ENCODE results near the gene FMNL2. TPM values are rescaled to one million over a fixed set of nuclear protein-coding genes. Genes with fewer than 3 reads are reported as not detected.
A peak's percentile ranks its signal among the peaks of the same experiment; 100 is the strongest.

FMNL2 gene
- total and polyA plus RNA-seq, 2 experiments from 2014 or later, result 16.5 to 45.4 TPM

DNA sequence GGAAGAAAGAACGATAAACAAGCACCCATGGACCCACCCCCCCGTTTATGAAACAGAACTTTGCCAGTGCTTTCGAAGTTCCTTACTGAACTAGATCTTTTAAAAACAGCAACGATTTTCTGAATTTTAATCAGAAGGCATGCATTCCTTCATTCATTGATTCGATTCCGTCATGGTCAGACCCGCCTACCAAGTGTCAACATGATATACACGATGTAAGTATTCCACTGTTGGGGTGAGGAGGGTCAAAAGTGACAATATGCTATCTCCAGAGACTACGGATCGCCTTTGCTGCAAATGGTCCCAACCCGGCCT is 316 bp upstream of the FMNL2 start:
- DNase-seq (ENCODE audit: low spot score), result no peak
- no peak for ATAC-seq
- Histone ChIP-seq H3K27ac (ENCODE audit: low read depth) (no peak overlapping the region), H3K4me1 (ENCODE audit: insufficient read depth) (peaks cover 26% of the 10 kb centered on the region), H3K27me3 (ENCODE audit: insufficient read depth) (peaks cover 4% of the 10 kb centered on the region; the same call in 1 of the 2 replicates), H4K20me1 (replicated peaks; ENCODE audit: insufficient read depth) (peaks cover 27% of the 10 kb centered on the region), H3K4me2 (peak overlapping the region; percentile 82), H3F3A (replicated peaks; ENCODE audit: low read depth) (no peaks in the 10 kb centered on the region), H3K9me2 (ENCODE audit: insufficient read depth) (no peaks in the 10 kb centered on the region), H3K79me2 (replicated peaks; ENCODE audit: insufficient read depth) (peaks cover 36% of the 10 kb centered on the region), H3K36me3 (ENCODE audit: insufficient read depth) (no peaks in the 10 kb centered on the region), H3K4me3 (peak overlapping the region; percentile 69), H2AFZ (peak overlapping the region; percentile 92)
- TF ChIP-seq STAT1 (IDR thresholded peaks at IDR 0.05; ENCODE audit: unreplicated experiment), result no peak
- TF ChIP-seq ZNF114 (CRISPR knock-in tag; IDR thresholded peaks at IDR 0.05), result no peak
- TF ChIP-seq EZH2phosphoT487 (IDR thresholded peaks at IDR 0.05; ENCODE audit: unreplicated experiment), result no peak
- TF ChIP-seq, protein P1, sequence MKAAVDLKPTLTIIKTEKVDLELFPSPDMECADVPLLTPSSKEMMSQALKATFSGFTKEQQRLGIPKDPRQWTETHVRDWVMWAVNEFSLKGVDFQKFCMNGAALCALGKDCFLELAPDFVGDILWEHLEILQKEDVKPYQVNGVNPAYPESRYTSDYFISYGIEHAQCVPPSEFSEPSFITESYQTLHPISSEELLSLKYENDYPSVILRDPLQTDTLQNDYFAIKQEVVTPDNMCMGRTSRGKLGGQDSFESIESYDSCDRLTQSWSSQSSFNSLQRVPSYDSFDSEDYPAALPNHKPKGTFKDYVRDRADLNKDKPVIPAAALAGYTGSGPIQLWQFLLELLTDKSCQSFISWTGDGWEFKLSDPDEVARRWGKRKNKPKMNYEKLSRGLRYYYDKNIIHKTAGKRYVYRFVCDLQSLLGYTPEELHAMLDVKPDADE (IDR thresholded peaks at IDR 0.05), result no peak
- TF ChIP-seq EZH2 (IDR thresholded peaks at IDR 0.05; ENCODE audit: low read depth, unreplicated experiment), result no peak
- TF ChIP-seq POLR2AphosphoS5 (IDR thresholded peaks at IDR 0.05; ENCODE audit: low read depth), result no peak
- no peaks in the 10 kb centered on the region for H3K9me3 Mint-ChIP-seq
- H3K27me3 Mint-ChIP-seq (ENCODE audit: insufficient read depth, low read depth, poor library complexity), result peaks cover 9% of the 10 kb centered on the region
- peak overlapping the region; percentile 90 for H3K4me3 Mint-ChIP-seq
- H3K36me3 Mint-ChIP-seq (ENCODE audit: low read depth), result no peaks in the 10 kb centered on the region
- peaks cover 29% of the 10 kb centered on the region for H3K4me1 Mint-ChIP-seq
- no peak overlapping the region for H3K27ac Mint-ChIP-seq

DNA sequence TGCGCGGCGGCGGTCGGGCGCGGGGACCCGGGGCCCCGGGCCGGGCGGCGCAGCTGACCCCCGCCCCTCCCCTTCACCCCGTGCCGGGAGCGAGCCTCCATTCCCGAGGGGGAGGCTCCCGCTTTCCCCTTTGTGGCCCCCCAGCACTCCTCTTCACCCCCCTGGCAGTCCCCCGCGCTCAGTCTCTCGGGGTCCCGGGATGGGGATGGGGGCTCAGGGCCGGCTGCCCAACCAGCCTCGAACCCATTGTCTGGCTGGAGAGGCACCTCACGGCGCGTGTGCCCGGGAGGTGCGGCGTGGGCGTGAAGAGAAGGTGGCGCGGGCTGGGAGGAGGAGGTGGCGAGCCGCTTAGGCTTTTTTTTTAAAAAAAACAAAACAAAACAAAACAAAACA is 748 bp downstream of the FMNL2 start:
- Histone ChIP-seq H3K4me3 (peak overlapping the region; percentile 69), H3F3A (replicated peaks; ENCODE audit: low read depth) (no peaks in the 10 kb centered on the region), H3K36me3 (ENCODE audit: insufficient read depth) (no peaks in the 10 kb centered on the region), H3K9me2 (ENCODE audit: insufficient read depth) (no peaks in the 10 kb centered on the region), H3K79me2 (replicated peaks; ENCODE audit: insufficient read depth) (peaks cover 46% of the 10 kb centered on the region), H2AFZ (peak overlapping the region; percentile 88), H3K4me1 (ENCODE audit: insufficient read depth) (peaks cover 33% of the 10 kb centered on the region), H3K27ac (ENCODE audit: low read depth) (no peak overlapping the region), H3K27me3 (ENCODE audit: insufficient read depth) (peaks cover 4% of the 10 kb centered on the region; the same call in 1 of the 2 replicates), H4K20me1 (replicated peaks; ENCODE audit: insufficient read depth) (peaks cover 37% of the 10 kb centered on the region), H3K4me2 (peak overlapping the region; percentile 82)
- Mint-ChIP-seq H3K27ac (no peak overlapping the region), H3K4me3 (peak overlapping the region; percentile 90), H3K4me1 (peaks cover 32% of the 10 kb centered on the region), H3K27me3 (ENCODE audit: insufficient read depth, low read depth, poor library complexity) (peaks cover 9% of the 10 kb centered on the region), H3K36me3 (ENCODE audit: low read depth) (no peaks in the 10 kb centered on the region), H3K9me3 (no peaks in the 10 kb centered on the region)
- ATAC-seq (peak; percentile 29), DNase-seq (ENCODE audit: low spot score) (no peak)
- TF ChIP-seq ZNF331 (CRISPR knock-in tag; IDR thresholded peaks at IDR 0.05; ENCODE audit: low read depth) (no peak), EZH2phosphoT487 (IDR thresholded peaks at IDR 0.05; ENCODE audit: unreplicated experiment) (no peak), JUNB (IDR thresholded peaks at IDR 0.05; ENCODE audit: unreplicated experiment) (no peak), NANOG (IDR thresholded peaks at IDR 0.05; ENCODE audit: borderline replicate concordance) (no peak), CREB1 (CRISPR knock-in tag; IDR thresholded peaks at IDR 0.05; ENCODE audit: low read depth) (no peak), POLR2AphosphoS5 (IDR thresholded peaks at IDR 0.05; ENCODE audit: low read depth) (no peak), STAT1 (IDR thresholded peaks at IDR 0.05; ENCODE audit: unreplicated experiment) (no peak), EZH2 (IDR thresholded peaks at IDR 0.05; ENCODE audit: low read depth, unreplicated experiment) (no peak), ZNF114 (CRISPR knock-in tag; IDR thresholded peaks at IDR 0.05) (no peak)
- TF ChIP-seq, protein P2, sequence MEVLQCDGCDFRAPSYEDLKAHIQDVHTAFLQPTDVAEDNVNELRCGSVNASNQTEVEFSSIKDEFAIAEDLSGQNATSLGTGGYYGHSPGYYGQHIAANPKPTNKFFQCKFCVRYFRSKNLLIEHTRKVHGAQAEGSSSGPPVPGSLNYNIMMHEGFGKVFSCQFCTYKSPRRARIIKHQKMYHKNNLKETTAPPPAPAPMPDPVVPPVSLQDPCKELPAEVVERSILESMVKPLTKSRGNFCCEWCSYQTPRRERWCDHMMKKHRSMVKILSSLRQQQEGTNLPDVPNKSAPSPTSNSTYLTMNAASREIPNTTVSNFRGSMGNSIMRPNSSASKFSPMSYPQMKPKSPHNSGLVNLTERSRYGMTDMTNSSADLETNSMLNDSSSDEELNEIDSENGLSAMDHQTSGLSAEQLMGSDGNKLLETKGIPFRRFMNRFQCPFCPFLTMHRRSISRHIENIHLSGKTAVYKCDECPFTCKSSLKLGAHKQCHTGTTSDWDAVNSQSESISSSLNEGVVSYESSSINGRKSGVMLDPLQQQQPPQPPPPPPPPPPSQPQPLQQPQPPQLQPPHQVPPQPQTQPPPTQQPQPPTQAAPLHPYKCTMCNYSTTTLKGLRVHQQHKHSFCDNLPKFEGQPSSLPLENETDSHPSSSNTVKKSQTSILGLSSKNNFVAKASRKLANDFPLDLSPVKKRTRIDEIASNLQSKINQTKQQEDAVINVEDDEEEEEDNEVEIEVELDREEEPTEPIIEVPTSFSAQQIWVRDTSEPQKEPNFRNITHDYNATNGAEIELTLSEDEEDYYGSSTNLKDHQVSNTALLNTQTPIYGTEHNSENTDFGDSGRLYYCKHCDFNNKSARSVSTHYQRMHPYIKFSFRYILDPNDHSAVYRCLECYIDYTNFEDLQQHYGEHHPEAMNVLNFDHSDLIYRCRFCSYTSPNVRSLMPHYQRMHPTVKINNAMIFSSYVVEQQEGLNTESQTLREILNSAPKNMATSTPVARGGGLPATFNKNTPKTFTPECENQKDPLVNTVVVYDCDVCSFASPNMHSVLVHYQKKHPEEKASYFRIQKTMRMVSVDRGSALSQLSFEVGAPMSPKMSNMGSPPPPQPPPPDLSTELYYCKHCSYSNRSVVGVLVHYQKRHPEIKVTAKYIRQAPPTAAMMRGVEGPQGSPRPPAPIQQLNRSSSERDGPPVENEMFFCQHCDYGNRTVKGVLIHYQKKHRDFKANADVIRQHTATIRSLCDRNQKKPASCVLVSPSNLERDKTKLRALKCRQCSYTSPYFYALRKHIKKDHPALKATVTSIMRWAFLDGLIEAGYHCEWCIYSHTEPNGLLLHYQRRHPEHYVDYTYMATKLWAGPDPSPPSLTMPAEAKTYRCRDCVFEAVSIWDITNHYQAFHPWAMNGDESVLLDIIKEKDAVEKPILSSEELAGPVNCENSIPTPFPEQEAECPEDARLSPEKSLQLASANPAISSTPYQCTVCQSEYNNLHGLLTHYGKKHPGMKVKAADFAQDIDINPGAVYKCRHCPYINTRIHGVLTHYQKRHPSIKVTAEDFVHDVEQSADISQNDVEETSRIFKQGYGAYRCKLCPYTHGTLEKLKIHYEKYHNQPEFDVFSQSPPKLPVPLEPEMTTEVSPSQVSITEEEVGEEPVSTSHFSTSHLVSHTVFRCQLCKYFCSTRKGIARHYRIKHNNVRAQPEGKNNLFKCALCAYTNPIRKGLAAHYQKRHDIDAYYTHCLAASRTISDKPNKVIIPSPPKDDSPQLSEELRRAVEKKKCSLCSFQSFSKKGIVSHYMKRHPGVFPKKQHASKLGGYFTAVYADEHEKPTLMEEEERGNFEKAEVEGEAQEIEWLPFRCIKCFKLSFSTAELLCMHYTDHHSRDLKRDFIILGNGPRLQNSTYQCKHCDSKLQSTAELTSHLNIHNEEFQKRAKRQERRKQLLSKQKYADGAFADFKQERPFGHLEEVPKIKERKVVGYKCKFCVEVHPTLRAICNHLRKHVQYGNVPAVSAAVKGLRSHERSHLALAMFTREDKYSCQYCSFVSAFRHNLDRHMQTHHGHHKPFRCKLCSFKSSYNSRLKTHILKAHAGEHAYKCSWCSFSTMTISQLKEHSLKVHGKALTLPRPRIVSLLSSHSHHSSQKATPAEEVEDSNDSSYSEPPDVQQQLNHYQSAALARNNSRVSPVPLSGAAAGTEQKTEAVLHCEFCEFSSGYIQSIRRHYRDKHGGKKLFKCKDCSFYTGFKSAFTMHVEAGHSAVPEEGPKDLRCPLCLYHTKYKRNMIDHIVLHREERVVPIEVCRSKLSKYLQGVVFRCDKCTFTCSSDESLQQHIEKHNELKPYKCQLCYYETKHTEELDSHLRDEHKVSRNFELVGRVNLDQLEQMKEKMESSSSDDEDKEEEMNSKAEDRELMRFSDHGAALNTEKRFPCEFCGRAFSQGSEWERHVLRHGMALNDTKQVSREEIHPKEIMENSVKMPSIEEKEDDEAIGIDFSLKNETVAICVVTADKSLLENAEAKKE (CRISPR knock-in tag; IDR thresholded peaks at IDR 0.05), result no peak
- TF ChIP-seq, protein P3, sequence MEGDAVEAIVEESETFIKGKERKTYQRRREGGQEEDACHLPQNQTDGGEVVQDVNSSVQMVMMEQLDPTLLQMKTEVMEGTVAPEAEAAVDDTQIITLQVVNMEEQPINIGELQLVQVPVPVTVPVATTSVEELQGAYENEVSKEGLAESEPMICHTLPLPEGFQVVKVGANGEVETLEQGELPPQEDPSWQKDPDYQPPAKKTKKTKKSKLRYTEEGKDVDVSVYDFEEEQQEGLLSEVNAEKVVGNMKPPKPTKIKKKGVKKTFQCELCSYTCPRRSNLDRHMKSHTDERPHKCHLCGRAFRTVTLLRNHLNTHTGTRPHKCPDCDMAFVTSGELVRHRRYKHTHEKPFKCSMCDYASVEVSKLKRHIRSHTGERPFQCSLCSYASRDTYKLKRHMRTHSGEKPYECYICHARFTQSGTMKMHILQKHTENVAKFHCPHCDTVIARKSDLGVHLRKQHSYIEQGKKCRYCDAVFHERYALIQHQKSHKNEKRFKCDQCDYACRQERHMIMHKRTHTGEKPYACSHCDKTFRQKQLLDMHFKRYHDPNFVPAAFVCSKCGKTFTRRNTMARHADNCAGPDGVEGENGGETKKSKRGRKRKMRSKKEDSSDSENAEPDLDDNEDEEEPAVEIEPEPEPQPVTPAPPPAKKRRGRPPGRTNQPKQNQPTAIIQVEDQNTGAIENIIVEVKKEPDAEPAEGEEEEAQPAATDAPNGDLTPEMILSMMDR (conservative IDR thresholded peaks at IDR 0.05; ENCODE audit: low read depth in 2 of 2), result no peak
- TF ChIP-seq, protein P1 (IDR thresholded peaks at IDR 0.05), result no peak
